GM23338 (cell line): ENCODE measurements around the gene CXCR5. TPM values are rescaled to one million over a fixed set of nuclear protein-coding genes. Genes with fewer than 3 reads are reported as not detected.

Source experiments
- ATAC-seq: fragments of 200-7000 bp; cut with Tn5 transposase; 3 replicates; pipeline ENCODE4 v1.9.1; 2020
- DNase-seq: peaks from one replicate; pipeline ENCODE4 v3.0.0-alpha.2; 2015; ENCODE audit warnings: low spot score
- H2AFZ ChIP-seq: fragments of 200-600 bp; sonication (generic); 2 replicates; pipeline ENCODE4 v1.8.0; 2016; ENCODE audit warnings: antibody characterized with exemption, mild to moderate bottlenecking, moderate library complexity
- H3F3A ChIP-seq: fragments of 200-600 bp; sonication (generic); replicated peaks from 2 replicates; pipeline ENCODE4 v1.8.0; 2017; ENCODE audit warnings: antibody characterized with exemption, mixed run types, low read depth
- H3K27ac ChIP-seq: fragments of 200-600 bp; sonication (generic); 2 replicates; pipeline ENCODE4 v1.6.1; 2016; ENCODE audit warnings: low read depth
- H3K27me3 ChIP-seq: fragments of 200-600 bp; sonication (generic); 2 replicates; pipeline ENCODE4 v1.8.0; 2016; ENCODE audit warnings: mild to moderate bottlenecking, mixed run types, moderate library complexity; ENCODE audit not compliant: insufficient read depth
- H3K36me3 ChIP-seq: fragments of 200-600 bp; sonication (generic); 2 replicates; pipeline ENCODE4 v1.8.0; 2016; ENCODE audit warnings: mild to moderate bottlenecking; ENCODE audit not compliant: insufficient read depth
- H3K4me1 ChIP-seq: fragments of 200-600 bp; sonication (generic); 2 replicates; pipeline ENCODE4 v1.8.0; 2016; ENCODE audit warnings: mild to moderate bottlenecking, moderate library complexity; ENCODE audit not compliant: insufficient read depth
- H3K4me2 ChIP-seq: fragments of 200-600 bp; sonication (generic); 2 replicates; pipeline ENCODE4 v1.7.1; 2017; ENCODE audit warnings: mixed run types
- H3K4me3 ChIP-seq: fragments of 200-600 bp; sonication (generic); 2 replicates; pipeline ENCODE4 v1.6.1; 2016; ENCODE audit warnings: mixed run types
- H3K79me2 ChIP-seq: fragments of 200-600 bp; sonication (generic); replicated peaks from 2 replicates; pipeline ENCODE4 v1.8.0; 2017; ENCODE audit warnings: mild to moderate bottlenecking; ENCODE audit not compliant: insufficient read depth
- H3K9me2 ChIP-seq: fragments of 200-600 bp; sonication (generic); 2 replicates; pipeline ENCODE4 v1.8.0; 2017; ENCODE audit not compliant: insufficient read depth
- H4K20me1 ChIP-seq: fragments of 200-600 bp; sonication (generic); replicated peaks from 2 replicates; pipeline ENCODE4 v1.8.0; 2017; ENCODE audit warnings: mild to moderate bottlenecking; ENCODE audit not compliant: insufficient read depth
- H3K27ac Mint-ChIP-seq: 2 replicates; pipeline ENCODE4 v1.8.0; 2020; ENCODE audit warnings: inconsistent platforms, mild to moderate bottlenecking, moderate library complexity, mixed read lengths
- H3K27me3 Mint-ChIP-seq: 3 replicates; pipeline ENCODE4 v1.8.0; 2022; ENCODE audit warnings: low read depth, mild to moderate bottlenecking, moderate library complexity, mixed read lengths, inconsistent platforms; ENCODE audit not compliant: insufficient read depth, poor library complexity
- H3K36me3 Mint-ChIP-seq: 3 replicates; pipeline ENCODE4 v1.8.0; 2021; ENCODE audit warnings: low read depth, mild to moderate bottlenecking, inconsistent platforms, moderate library complexity, mixed read lengths
- H3K4me1 Mint-ChIP-seq: 3 replicates; pipeline ENCODE4 v1.8.0; 2020; ENCODE audit warnings: mild to moderate bottlenecking, inconsistent platforms, mixed read lengths
- H3K4me3 Mint-ChIP-seq: 3 replicates; pipeline ENCODE4 v1.8.0; 2021; ENCODE audit warnings: moderate library complexity, mild to moderate bottlenecking, inconsistent platforms, mixed read lengths
- H3K9me3 Mint-ChIP-seq: 3 replicates; pipeline ENCODE4 v1.8.0; 2020; ENCODE audit warnings: moderate library complexity, mild to moderate bottlenecking, inconsistent platforms, mixed read lengths
- EZH2 ChIP-seq: fragments of 200-600 bp; sonication (generic); IDR thresholded peaks from one replicate; pipeline ENCODE4 v1.8.0; 2017; ENCODE audit warnings: antibody characterized with exemption, mild to moderate bottlenecking, low read depth; ENCODE audit not compliant: unreplicated experiment
- JUNB ChIP-seq: IDR thresholded peaks from one replicate; pipeline ENCODE4 v1.6.1; 2016; ENCODE audit warnings: antibody characterized with exemption; ENCODE audit not compliant: unreplicated experiment
- NANOG ChIP-seq: IDR thresholded peaks from 2 replicates; pipeline ENCODE4 v1.6.1; 2016; ENCODE audit warnings: antibody characterized with exemption, borderline replicate concordance
- polyA plus RNA-seq: library from polyadenylated mRNA; unstranded; fragments of >200 nt; fragmentation: Nextera tagmentation; extraction: Ambion mirVana; gene quantifications from 2 replicates; pipeline ENCODE4 v1.2.1, GENCODE V29; 2016
- total RNA-seq: library from RNA; depleted of rRNA; stranded (reverse); fragments of >200 nt; shearing (Covaris generic); gene quantifications from 2 replicates; pipeline ENCODE4 v1.2.3, GENCODE V29; 2014
- TF ChIP-seq, protein P1 (sequence below): IDR thresholded peaks from 2 replicates; pipeline ENCODE4 v1.6.1; 2016; ENCODE audit warnings: antibody characterized with exemption
- TF ChIP-seq, protein P2 (sequence below): IDR thresholded peaks from one replicate; pipeline ENCODE4 v1.6.1; 2018; ENCODE audit warnings: antibody characterized with exemption; ENCODE audit not compliant: unreplicated experiment
- TF ChIP-seq, protein P3 (sequence below): fragments of 250-450 bp; sonication (Bioruptor Pico); IDR thresholded peaks from 2 replicates; pipeline ENCODE4 v1.5.0; 2020; ENCODE audit warnings: mild to moderate bottlenecking, moderate library complexity

CXCR5 gene
- total and polyA plus RNA-seq, 2 experiments from 2014 or later: 0.18 TPM; not detected in 1

- Histone ChIP-seq H3K4me1 (no peaks in the 10 kb centered on the region), H3K79me2 (no peaks in the 10 kb centered on the region), H3K9me2 (no peaks in the 10 kb centered on the region), H3K27me3 (no peaks in the 10 kb centered on the region), H3K4me2 (no peak overlapping the region), H3F3A (no peaks in the 10 kb centered on the region), H3K36me3 (no peaks in the 10 kb centered on the region), H2AFZ (no peak overlapping the region), H3K27ac (no peak overlapping the region), H4K20me1 (no peaks in the 10 kb centered on the region), H3K4me3 (no peak overlapping the region)
- ATAC-seq (no peak), DNase-seq (no peak)
- no peaks in the 10 kb centered on the region for H3K9me3 Mint-ChIP-seq
- TF ChIP-seq NANOG: no peak
- TF ChIP-seq, protein P1, sequence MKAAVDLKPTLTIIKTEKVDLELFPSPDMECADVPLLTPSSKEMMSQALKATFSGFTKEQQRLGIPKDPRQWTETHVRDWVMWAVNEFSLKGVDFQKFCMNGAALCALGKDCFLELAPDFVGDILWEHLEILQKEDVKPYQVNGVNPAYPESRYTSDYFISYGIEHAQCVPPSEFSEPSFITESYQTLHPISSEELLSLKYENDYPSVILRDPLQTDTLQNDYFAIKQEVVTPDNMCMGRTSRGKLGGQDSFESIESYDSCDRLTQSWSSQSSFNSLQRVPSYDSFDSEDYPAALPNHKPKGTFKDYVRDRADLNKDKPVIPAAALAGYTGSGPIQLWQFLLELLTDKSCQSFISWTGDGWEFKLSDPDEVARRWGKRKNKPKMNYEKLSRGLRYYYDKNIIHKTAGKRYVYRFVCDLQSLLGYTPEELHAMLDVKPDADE: no peak
- TF ChIP-seq, protein P2, sequence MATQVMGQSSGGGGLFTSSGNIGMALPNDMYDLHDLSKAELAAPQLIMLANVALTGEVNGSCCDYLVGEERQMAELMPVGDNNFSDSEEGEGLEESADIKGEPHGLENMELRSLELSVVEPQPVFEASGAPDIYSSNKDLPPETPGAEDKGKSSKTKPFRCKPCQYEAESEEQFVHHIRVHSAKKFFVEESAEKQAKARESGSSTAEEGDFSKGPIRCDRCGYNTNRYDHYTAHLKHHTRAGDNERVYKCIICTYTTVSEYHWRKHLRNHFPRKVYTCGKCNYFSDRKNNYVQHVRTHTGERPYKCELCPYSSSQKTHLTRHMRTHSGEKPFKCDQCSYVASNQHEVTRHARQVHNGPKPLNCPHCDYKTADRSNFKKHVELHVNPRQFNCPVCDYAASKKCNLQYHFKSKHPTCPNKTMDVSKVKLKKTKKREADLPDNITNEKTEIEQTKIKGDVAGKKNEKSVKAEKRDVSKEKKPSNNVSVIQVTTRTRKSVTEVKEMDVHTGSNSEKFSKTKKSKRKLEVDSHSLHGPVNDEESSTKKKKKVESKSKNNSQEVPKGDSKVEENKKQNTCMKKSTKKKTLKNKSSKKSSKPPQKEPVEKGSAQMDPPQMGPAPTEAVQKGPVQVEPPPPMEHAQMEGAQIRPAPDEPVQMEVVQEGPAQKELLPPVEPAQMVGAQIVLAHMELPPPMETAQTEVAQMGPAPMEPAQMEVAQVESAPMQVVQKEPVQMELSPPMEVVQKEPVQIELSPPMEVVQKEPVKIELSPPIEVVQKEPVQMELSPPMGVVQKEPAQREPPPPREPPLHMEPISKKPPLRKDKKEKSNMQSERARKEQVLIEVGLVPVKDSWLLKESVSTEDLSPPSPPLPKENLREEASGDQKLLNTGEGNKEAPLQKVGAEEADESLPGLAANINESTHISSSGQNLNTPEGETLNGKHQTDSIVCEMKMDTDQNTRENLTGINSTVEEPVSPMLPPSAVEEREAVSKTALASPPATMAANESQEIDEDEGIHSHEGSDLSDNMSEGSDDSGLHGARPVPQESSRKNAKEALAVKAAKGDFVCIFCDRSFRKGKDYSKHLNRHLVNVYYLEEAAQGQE: no peak
- TF ChIP-seq JUNB: no peak
- TF ChIP-seq EZH2: no peak
- TF ChIP-seq, protein P3, sequence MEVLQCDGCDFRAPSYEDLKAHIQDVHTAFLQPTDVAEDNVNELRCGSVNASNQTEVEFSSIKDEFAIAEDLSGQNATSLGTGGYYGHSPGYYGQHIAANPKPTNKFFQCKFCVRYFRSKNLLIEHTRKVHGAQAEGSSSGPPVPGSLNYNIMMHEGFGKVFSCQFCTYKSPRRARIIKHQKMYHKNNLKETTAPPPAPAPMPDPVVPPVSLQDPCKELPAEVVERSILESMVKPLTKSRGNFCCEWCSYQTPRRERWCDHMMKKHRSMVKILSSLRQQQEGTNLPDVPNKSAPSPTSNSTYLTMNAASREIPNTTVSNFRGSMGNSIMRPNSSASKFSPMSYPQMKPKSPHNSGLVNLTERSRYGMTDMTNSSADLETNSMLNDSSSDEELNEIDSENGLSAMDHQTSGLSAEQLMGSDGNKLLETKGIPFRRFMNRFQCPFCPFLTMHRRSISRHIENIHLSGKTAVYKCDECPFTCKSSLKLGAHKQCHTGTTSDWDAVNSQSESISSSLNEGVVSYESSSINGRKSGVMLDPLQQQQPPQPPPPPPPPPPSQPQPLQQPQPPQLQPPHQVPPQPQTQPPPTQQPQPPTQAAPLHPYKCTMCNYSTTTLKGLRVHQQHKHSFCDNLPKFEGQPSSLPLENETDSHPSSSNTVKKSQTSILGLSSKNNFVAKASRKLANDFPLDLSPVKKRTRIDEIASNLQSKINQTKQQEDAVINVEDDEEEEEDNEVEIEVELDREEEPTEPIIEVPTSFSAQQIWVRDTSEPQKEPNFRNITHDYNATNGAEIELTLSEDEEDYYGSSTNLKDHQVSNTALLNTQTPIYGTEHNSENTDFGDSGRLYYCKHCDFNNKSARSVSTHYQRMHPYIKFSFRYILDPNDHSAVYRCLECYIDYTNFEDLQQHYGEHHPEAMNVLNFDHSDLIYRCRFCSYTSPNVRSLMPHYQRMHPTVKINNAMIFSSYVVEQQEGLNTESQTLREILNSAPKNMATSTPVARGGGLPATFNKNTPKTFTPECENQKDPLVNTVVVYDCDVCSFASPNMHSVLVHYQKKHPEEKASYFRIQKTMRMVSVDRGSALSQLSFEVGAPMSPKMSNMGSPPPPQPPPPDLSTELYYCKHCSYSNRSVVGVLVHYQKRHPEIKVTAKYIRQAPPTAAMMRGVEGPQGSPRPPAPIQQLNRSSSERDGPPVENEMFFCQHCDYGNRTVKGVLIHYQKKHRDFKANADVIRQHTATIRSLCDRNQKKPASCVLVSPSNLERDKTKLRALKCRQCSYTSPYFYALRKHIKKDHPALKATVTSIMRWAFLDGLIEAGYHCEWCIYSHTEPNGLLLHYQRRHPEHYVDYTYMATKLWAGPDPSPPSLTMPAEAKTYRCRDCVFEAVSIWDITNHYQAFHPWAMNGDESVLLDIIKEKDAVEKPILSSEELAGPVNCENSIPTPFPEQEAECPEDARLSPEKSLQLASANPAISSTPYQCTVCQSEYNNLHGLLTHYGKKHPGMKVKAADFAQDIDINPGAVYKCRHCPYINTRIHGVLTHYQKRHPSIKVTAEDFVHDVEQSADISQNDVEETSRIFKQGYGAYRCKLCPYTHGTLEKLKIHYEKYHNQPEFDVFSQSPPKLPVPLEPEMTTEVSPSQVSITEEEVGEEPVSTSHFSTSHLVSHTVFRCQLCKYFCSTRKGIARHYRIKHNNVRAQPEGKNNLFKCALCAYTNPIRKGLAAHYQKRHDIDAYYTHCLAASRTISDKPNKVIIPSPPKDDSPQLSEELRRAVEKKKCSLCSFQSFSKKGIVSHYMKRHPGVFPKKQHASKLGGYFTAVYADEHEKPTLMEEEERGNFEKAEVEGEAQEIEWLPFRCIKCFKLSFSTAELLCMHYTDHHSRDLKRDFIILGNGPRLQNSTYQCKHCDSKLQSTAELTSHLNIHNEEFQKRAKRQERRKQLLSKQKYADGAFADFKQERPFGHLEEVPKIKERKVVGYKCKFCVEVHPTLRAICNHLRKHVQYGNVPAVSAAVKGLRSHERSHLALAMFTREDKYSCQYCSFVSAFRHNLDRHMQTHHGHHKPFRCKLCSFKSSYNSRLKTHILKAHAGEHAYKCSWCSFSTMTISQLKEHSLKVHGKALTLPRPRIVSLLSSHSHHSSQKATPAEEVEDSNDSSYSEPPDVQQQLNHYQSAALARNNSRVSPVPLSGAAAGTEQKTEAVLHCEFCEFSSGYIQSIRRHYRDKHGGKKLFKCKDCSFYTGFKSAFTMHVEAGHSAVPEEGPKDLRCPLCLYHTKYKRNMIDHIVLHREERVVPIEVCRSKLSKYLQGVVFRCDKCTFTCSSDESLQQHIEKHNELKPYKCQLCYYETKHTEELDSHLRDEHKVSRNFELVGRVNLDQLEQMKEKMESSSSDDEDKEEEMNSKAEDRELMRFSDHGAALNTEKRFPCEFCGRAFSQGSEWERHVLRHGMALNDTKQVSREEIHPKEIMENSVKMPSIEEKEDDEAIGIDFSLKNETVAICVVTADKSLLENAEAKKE (CRISPR knock-in tag): no peak
- H3K4me1 Mint-ChIP-seq: peaks cover 13% of the 10 kb centered on the region; the same call in 2 of the 3 replicates
- H3K36me3 Mint-ChIP-seq: no peaks in the 10 kb centered on the region
- H3K4me3 Mint-ChIP-seq: no peak overlapping the region
- peaks cover 8% of the 10 kb centered on the region for H3K27me3 Mint-ChIP-seq
- H3K27ac Mint-ChIP-seq: no peak overlapping the region
Observed at GRCh38 chr11:118881228-118881627, 2.5 kb upstream of the CXCR5 start.
